Mesenchymal stem cell (in vitro differentiated cells and primary cell): ENCODE results near the gene IGF1R.
A peak's percentile ranks its signal among the peaks of the same experiment; 100 is the strongest.

Source experiments
- DNase-seq: peaks from one replicate; pipeline ENCODE4 v3.0.0-alpha.2; 2013
- H2AFZ ChIP-seq: one replicate; pipeline ENCODE4 v1.6.1; 2013; ENCODE audit warnings: low read depth, mild to moderate bottlenecking, control low read depth, inconsistent platforms, low read length, moderate library complexity
- H2AK5ac ChIP-seq: 2 replicates; pipeline ENCODE4 v1.6.1; 2013; ENCODE audit warnings: low read length, moderate library complexity, mild to moderate bottlenecking, inconsistent platforms; ENCODE audit not compliant: severe bottlenecking
- H2BK120ac ChIP-seq: one replicate; pipeline ENCODE4 v1.6.1; 2013; ENCODE audit warnings: low read depth, mild to moderate bottlenecking, inconsistent platforms, low read length, moderate library complexity
- H2BK12ac ChIP-seq, 2 experiments: one replicate each; pipeline ENCODE4 v1.6.1; 2013; ENCODE audit warnings: inconsistent platforms in 2 of 2, low read length in 2 of 2, mild to moderate bottlenecking in 2 of 2, moderate library complexity in 2 of 2, control low read depth in 1 of 2
- H2BK15ac ChIP-seq: one replicate; pipeline ENCODE4 v1.6.1; 2013; ENCODE audit warnings: mild to moderate bottlenecking, low read depth, inconsistent platforms; ENCODE audit not compliant: poor library complexity, severe bottlenecking
- H2BK5ac ChIP-seq: 2 replicates; pipeline ENCODE4 v1.6.1; 2013; ENCODE audit warnings: low read depth, mild to moderate bottlenecking, low read length, control low read depth, inconsistent platforms; ENCODE audit not compliant: poor library complexity, severe bottlenecking
- H3K14ac ChIP-seq, 2 experiments: one replicate each; pipeline ENCODE4 v1.6.1; 2013; ENCODE audit warnings: inconsistent platforms in 2 of 2, low read length in 2 of 2, control low read depth in 1 of 2, mild to moderate bottlenecking in 1 of 2, moderate library complexity in 1 of 2
- H3K18ac ChIP-seq, 2 experiments: one replicate each; pipeline ENCODE4 v1.6.1; 2013; ENCODE audit warnings: inconsistent platforms in 2 of 2, low read length in 2 of 2, control low read depth in 1 of 2, low read depth in 1 of 2, mild to moderate bottlenecking in 1 of 2
- H3K23ac ChIP-seq, 2 experiments: one replicate each; pipeline ENCODE4 v1.6.1; 2013; ENCODE audit warnings: inconsistent platforms in 2 of 2, low read length in 2 of 2, mild to moderate bottlenecking in 2 of 2, moderate library complexity in 2 of 2, control low read depth in 1 of 2
- H3K27ac ChIP-seq: 2 replicates; pipeline ENCODE4 v1.5.1; 2013; ENCODE audit warnings: mild to moderate bottlenecking, moderate library complexity, low read length, control low read depth, inconsistent platforms; ENCODE audit not compliant: poor library complexity, severe bottlenecking
- H3K27me3 ChIP-seq, 2 experiments: 2 replicates each; pipeline versions ENCODE4 v1.6.1 to v1.7.0; 2013; ENCODE audit warnings: low read length in 2 of 2, mild to moderate bottlenecking in 2 of 2, moderate library complexity in 2 of 2, control low read depth in 1 of 2, inconsistent platforms in 1 of 2; ENCODE audit not compliant: control insufficient read depth in 1 of 2, insufficient read depth in 1 of 2
- H3K36me3 ChIP-seq, 2 experiments: 2 replicates each; pipeline versions ENCODE4 v1.6.1 to v1.7.0; 2013; ENCODE audit warnings: low read length in 2 of 2, control low read depth in 1 of 2, inconsistent platforms in 1 of 2, low read depth in 1 of 2, mild to moderate bottlenecking in 1 of 2; ENCODE audit not compliant: insufficient read depth in 2 of 2, control insufficient read depth in 1 of 2
- H3K4ac ChIP-seq, 2 experiments: one replicate each; pipeline ENCODE4 v1.6.1; 2013; ENCODE audit warnings: inconsistent platforms in 2 of 2, low read length in 2 of 2, mild to moderate bottlenecking in 2 of 2, moderate library complexity in 2 of 2, control low read depth in 1 of 2, low read depth in 1 of 2
- H3K4me1 ChIP-seq: 2 replicates; pipeline ENCODE4 v1.6.1; 2013; ENCODE audit warnings: low read depth, low read length, control low read depth; ENCODE audit not compliant: control insufficient read depth, insufficient read depth
- H3K4me2 ChIP-seq: 2 replicates; pipeline ENCODE4 v1.6.1; 2013; ENCODE audit warnings: low read length, mild to moderate bottlenecking, inconsistent platforms; ENCODE audit not compliant: poor library complexity, severe bottlenecking
- H3K4me3 ChIP-seq, 2 experiments: 2 replicates each; pipeline versions ENCODE4 v1.5.1 to v1.7.0; 2013; ENCODE audit warnings: low read length in 2 of 2, mild to moderate bottlenecking in 2 of 2, control low read depth in 1 of 2, low read depth in 1 of 2; ENCODE audit not compliant: insufficient read depth in 1 of 2
- H3K79me1 ChIP-seq: replicated peaks from 2 replicates; pipeline ENCODE4 v1.6.1; 2013; ENCODE audit warnings: mild to moderate bottlenecking, control low read depth, low read length, inconsistent platforms; ENCODE audit not compliant: poor library complexity, severe bottlenecking
- H3K9ac ChIP-seq: 2 replicates; pipeline ENCODE4 v1.7.0; 2013; ENCODE audit warnings: mild to moderate bottlenecking, low read length, moderate library complexity
- H3K9me3 ChIP-seq: 2 replicates; pipeline ENCODE4 v1.7.0; 2013; ENCODE audit warnings: mild to moderate bottlenecking, low read length; ENCODE audit not compliant: control insufficient read depth
- H4K8ac ChIP-seq: one replicate; pipeline ENCODE4 v1.6.1; 2013; ENCODE audit warnings: inconsistent platforms, mild to moderate bottlenecking, low read length, moderate library complexity
- H4K91ac ChIP-seq: one replicate; pipeline ENCODE4 v1.6.1; 2013; ENCODE audit warnings: mild to moderate bottlenecking, low read length, inconsistent platforms
- WGBS: methylation state at CpG from one replicate; pipeline ENCODE4 v1.1.7; 2013; ENCODE audit warnings: mixed read lengths; 5-methylcytosine and 5-hydroxymethylcytosine counted together

Gene IGF1R

DNA sequence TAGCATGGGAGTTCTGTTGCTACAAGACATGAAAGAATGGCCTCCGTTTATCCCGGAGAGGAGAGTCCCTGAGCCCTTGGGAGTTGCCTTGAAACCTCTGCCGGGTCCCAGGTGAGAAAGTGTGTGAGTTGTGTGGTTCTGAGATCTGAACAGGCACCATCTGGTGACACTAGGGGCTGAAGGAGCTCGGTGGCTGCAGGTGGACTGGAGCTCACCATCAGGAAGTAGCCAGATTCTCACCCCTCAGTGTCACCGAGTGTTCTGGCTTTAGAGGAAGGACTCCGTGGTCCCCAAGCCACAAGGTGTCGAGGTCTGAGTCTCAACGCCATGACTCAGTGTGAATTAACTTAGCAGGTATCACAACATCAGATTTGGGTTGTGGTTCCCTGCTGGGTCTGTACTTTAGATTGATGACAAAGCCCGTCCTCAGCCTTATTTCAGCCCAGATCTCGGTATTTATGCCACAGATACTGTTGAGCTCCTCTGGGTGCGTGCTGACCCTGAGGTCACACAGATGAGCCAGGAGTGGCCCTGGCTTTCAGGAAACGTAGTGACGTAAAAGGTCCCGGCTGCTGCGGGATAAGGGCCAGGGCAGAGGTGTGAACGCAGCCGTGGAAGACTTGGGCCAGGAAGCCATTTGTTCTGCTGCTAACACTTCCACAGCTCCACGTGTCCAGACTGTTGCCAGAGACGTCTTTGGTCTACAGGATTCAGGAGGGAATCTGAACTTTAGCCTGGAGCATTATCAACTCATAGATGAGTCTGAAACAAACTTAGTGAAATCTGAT is 304.9 kb downstream of the IGF1R start:
- Histone ChIP-seq H3K9ac (no peak overlapping the region), H3K27ac (no peak overlapping the region), H2AK5ac (no peak overlapping the region), H4K8ac (no peak overlapping the region), H3K14ac (no peak overlapping the region), H3K4me2 (no peak overlapping the region), H3K4me1 (peaks cover 8% of the 10 kb centered on the region), H3K36me3 (peaks cover 73 to 82% of the 10 kb centered on the region in 2 experiments), H2BK15ac (no peak overlapping the region), H3K27me3 (no peaks in the 10 kb centered on the region), H2BK120ac (no peak overlapping the region), H2AFZ (no peak overlapping the region), H3K9me3 (no peaks in the 10 kb centered on the region), H2BK5ac (no peak overlapping the region), H3K79me1 (peaks cover 10% of the 10 kb centered on the region), H3K4me3 (no peak overlapping the region), H3K4ac (no peak overlapping the region), H2BK12ac (no peak overlapping the region), H3K23ac (no peak overlapping the region), H4K91ac (no peak overlapping the region), H3K18ac (no peak overlapping the region)
- 82% methylated on average over 19 of the region's 19 CpGs for WGBS
- no peak for DNase-seq

DNA sequence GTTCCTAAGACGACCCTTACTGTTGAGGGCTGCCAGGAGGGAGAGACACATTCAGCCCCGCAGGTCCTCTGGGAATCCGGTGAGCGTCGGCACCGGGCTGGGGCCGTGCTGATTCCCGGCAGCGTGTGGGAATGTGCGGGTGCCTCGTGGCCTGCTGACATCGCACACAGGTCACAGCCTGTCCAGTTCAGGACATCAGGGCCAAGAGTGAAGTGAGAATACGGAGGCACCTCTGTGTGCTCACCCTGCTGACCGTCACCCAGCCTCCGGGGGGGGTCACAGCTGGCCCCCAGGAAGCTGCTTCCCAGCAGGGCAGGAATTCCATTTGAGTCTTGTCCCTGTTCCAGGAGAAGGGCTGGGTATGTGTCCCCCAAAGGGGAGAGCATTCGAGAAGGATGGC is 305.6 kb downstream of the IGF1R start:
- H2BK120ac ChIP-seq: no peak overlapping the region
- no peak overlapping the region for H2BK15ac ChIP-seq
- no peak overlapping the region for H3K14ac ChIP-seq
- WGBS: 95% methylated on average over 15 of the region's 16 CpGs
- no peak overlapping the region for H2BK12ac ChIP-seq
- H3K27me3 ChIP-seq: no peaks in the 10 kb centered on the region
- H3K4me2 ChIP-seq: no peak overlapping the region
- no peak overlapping the region for H3K18ac ChIP-seq
- H3K36me3 ChIP-seq: peaks cover 72 to 79% of the 10 kb centered on the region in 2 experiments
- no peak overlapping the region for H3K4ac ChIP-seq
- no peaks in the 10 kb centered on the region for H3K9me3 ChIP-seq
- H4K91ac ChIP-seq: peak overlapping the region; percentile 2
- no peak for DNase-seq
- H4K8ac ChIP-seq: no peak overlapping the region
- H3K4me3 ChIP-seq: no peak overlapping the region
- H3K4me1 ChIP-seq: peaks cover 8% of the 10 kb centered on the region
- H2AFZ ChIP-seq: no peak overlapping the region
- H3K23ac ChIP-seq: no peak overlapping the region
- H3K9ac ChIP-seq: peak overlapping the region; percentile 70
- no peak overlapping the region for H2BK5ac ChIP-seq
- H2AK5ac ChIP-seq: no peak overlapping the region
- peaks cover 10% of the 10 kb centered on the region for H3K79me1 ChIP-seq
- no peak overlapping the region for H3K27ac ChIP-seq

DNA sequence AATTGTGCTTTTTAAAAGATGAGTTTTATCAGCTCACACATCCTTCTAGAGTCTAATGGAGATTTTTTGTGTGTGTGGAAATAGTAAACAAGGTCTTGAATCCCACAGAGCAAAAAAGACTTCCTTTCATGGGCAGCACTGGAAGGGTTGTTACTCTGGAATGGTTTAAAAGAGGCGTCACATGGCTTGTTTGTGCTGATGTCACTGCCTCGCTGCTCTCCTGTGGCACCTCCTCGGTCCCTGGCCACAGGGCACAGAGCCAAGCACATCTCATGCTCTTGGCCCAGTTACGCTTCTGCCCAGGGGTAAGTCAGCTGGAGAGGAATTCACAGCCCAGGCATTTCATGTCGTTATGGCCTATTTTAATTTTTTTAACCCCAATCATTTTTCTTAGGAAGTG is 306.1 kb downstream of the IGF1R start:
- H4K8ac ChIP-seq: no peak overlapping the region
- H2BK120ac ChIP-seq: no peak overlapping the region
- peak overlapping the region; percentile 70 for H3K9ac ChIP-seq
- H2AFZ ChIP-seq: no peak overlapping the region
- H3K9me3 ChIP-seq: no peaks in the 10 kb centered on the region
- no peak overlapping the region for H2BK15ac ChIP-seq
- H3K4me3 ChIP-seq: no peak overlapping the region
- no peak overlapping the region for H2BK12ac ChIP-seq
- H4K91ac ChIP-seq: no peak overlapping the region
- peak; percentile 18 for DNase-seq
- H3K4me1 ChIP-seq: peaks cover 8% of the 10 kb centered on the region
- no peak overlapping the region for H3K18ac ChIP-seq
- peaks cover 74 to 78% of the 10 kb centered on the region in 2 experiments for H3K36me3 ChIP-seq
- no peak overlapping the region for H3K4ac ChIP-seq
- peaks cover 10% of the 10 kb centered on the region for H3K79me1 ChIP-seq
- WGBS: 97% methylated on average over 4 of the region's 5 CpGs
- no peak overlapping the region for H3K27ac ChIP-seq
- no peak overlapping the region for H2AK5ac ChIP-seq
- no peak overlapping the region for H3K14ac ChIP-seq
- no peaks in the 10 kb centered on the region for H3K27me3 ChIP-seq
- H2BK5ac ChIP-seq: no peak overlapping the region
- no peak overlapping the region for H3K23ac ChIP-seq
- no peak overlapping the region for H3K4me2 ChIP-seq

DNA sequence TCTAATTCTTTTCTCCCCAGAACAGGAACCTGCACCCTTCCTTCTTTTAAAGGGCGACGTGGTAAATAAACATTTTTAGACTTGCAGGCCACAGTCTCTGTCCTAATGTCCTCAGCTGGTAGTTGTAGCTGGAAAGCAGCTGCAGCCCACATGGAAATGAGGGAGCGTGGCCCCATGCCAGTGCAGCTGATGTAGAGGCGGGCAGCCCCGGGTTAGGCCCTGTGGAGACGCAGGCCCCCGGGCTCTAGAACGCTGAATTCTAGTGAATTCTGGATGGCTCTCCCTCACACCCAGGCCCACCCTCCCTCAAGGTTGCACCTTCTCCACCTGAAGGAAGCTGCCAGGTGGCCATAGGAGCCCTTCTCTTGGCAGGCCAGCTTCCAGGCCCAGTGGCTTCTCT is 307.0 kb downstream of the IGF1R start:
- no peak for DNase-seq
- no peak overlapping the region for H2BK12ac ChIP-seq
- H3K4me1 ChIP-seq: peaks cover 8% of the 10 kb centered on the region
- H3K4ac ChIP-seq: no peak overlapping the region
- no peak overlapping the region for H3K23ac ChIP-seq
- no peak overlapping the region for H4K8ac ChIP-seq
- no peak overlapping the region for H2BK120ac ChIP-seq
- peak overlapping the region; percentile 70 for H3K9ac ChIP-seq
- H3K14ac ChIP-seq: no peak overlapping the region
- H2AFZ ChIP-seq: no peak overlapping the region
- H3K4me2 ChIP-seq: no peak overlapping the region
- no peaks in the 10 kb centered on the region for H3K27me3 ChIP-seq
- peaks cover 72 to 75% of the 10 kb centered on the region in 2 experiments for H3K36me3 ChIP-seq
- H3K27ac ChIP-seq: no peak overlapping the region
- H2BK5ac ChIP-seq: no peak overlapping the region
- H3K79me1 ChIP-seq: peaks cover 8% of the 10 kb centered on the region
- H4K91ac ChIP-seq: no peak overlapping the region
- no peak overlapping the region for H2BK15ac ChIP-seq
- no peak overlapping the region for H3K4me3 ChIP-seq
- WGBS: 93% methylated on average over 8 of the region's 8 CpGs
- H3K18ac ChIP-seq: no peak overlapping the region
- no peaks in the 10 kb centered on the region for H3K9me3 ChIP-seq
- H2AK5ac ChIP-seq: no peak overlapping the region
